GM12878 (cell line): ENCODE measurements around the gene SLC16A9. TPM values are rescaled to one million over a fixed set of nuclear protein-coding genes. Genes with fewer than 3 reads are reported as not detected.

Experiments
- ATAC-seq: fragments of 200-7000 bp; cut with Tn5 transposase; 3 replicates; pipeline ENCODE4 v1.9.1; 2020; ENCODE audit warnings: mild to moderate bottlenecking, moderate library complexity
- BruUV-seq: library from RNA; stranded (reverse); fragments of 400-500 nt; replicated peaks from 2 replicates; lab custom pipeline; 2021; lab: Mats Ljungman, UMichigan
- CTCF ChIA-PET: fragments of 300-600 bp; sonication (Branson Sonifier 250); formaldehyde crosslinking; extraction: SDS; loops from one replicate; lab custom pipeline; 2021; ENCODE audit warnings: inconsistent platforms; lab: Yijun Ruan, JAX
- POLR2A ChIA-PET: fragments of 350-600 bp; formaldehyde crosslinking; extraction: SDS; loops from one replicate; lab custom pipeline; 2021; ENCODE audit warnings: inconsistent platforms; lab: Charles Lee
- RAD21 ChIA-PET: fragments of 300-600 bp; sonication (Branson Sonifier 250); formaldehyde crosslinking; loops from one replicate; lab custom pipeline; 2023; ENCODE audit warnings: antibody characterized with exemption; ENCODE audit not compliant: unreplicated experiment; lab: Charles Lee
- SMC1A ChIA-PET: fragments of 300-600 bp; sonication (Branson Sonifier 250); formaldehyde crosslinking; loops from one replicate; lab custom pipeline; 2023; ENCODE audit not compliant: unreplicated experiment, uncharacterized antibody; lab: Charles Lee
- DNase-seq: peaks from one replicate; pipeline ENCODE4 v3.0.0-alpha.2; 2011; ENCODE audit warnings: low read depth, low spot score
- FAIRE-seq: peaks from 3 replicates; lab custom pipeline; 2011; peaks lifted over from hg19 to GRCh38; lab: Jason Lieb, UNC
- H2AFZ ChIP-seq: 2 replicates; pipeline ENCODE4 v1.6.0; 2011; ENCODE audit warnings: low read depth, low read length, control low read depth; ENCODE audit not compliant: control insufficient read depth
- H3K27ac ChIP-seq: 2 replicates; pipeline ENCODE4 v1.5.1; 2011; ENCODE audit warnings: control low read depth; ENCODE audit not compliant: control insufficient read depth, insufficient read depth
- H3K27me3 ChIP-seq, 2 experiments: replicated peaks in 1 of 2; 2 replicates each; pipeline versions ENCODE4 v1.6.0 to v1.6.1; 2011; ENCODE audit warnings: low read length in 1 of 2; ENCODE audit not compliant: control insufficient read depth in 2 of 2, insufficient read depth in 2 of 2
- H3K36me3 ChIP-seq, 2 experiments: 2 replicates each; pipeline ENCODE4 v1.5.1; 2011; ENCODE audit warnings: low read length in 1 of 2; ENCODE audit not compliant: control insufficient read depth in 2 of 2, insufficient read depth in 2 of 2
- H3K4me1 ChIP-seq: 2 replicates; pipeline ENCODE4 v1.6.1; 2011; ENCODE audit warnings: mild to moderate bottlenecking, low read length, moderate library complexity, mixed read lengths; ENCODE audit not compliant: control insufficient read depth, insufficient read depth
- H3K4me2 ChIP-seq: 2 replicates; pipeline ENCODE4 v1.6.0; 2011; ENCODE audit warnings: control low read depth; ENCODE audit not compliant: control insufficient read depth, insufficient read depth
- H3K4me3 ChIP-seq: fragments of 200-600 bp; sonication (generic); 2 replicates; pipeline ENCODE4 v1.5.1; 2016
- H3K79me2 ChIP-seq: 2 replicates; pipeline ENCODE4 v1.6.0; 2011; ENCODE audit warnings: low read length; ENCODE audit not compliant: control insufficient read depth, insufficient read depth
- H3K9ac ChIP-seq: 2 replicates; pipeline ENCODE4 v1.8.0; 2011; ENCODE audit warnings: low read length, control low read depth, mixed read lengths; ENCODE audit not compliant: control insufficient read depth, insufficient read depth
- H3K9me3 ChIP-seq: replicated peaks from 3 replicates; pipeline ENCODE4 v1.5.1; 2011; ENCODE audit warnings: mild to moderate bottlenecking, low read length; ENCODE audit not compliant: control insufficient read depth, insufficient read depth
- H4K20me1 ChIP-seq: 2 replicates; pipeline ENCODE4 v1.6.0; 2011; ENCODE audit not compliant: control insufficient read depth, insufficient read depth
- BHLHE40 ChIP-seq, 2 experiments: fragments of 450-650 bp in 1 of 2; IDR thresholded peaks; 2 replicates each; pipeline ENCODE4 v1.6.1; 2011 to 2017; ENCODE audit warnings: low read depth in 2 of 2, borderline replicate concordance in 1 of 2, improper control_type of control experiment in 1 of 2, low read length in 1 of 2, mild to moderate bottlenecking in 1 of 2
- CREM ChIP-seq: IDR thresholded peaks from 2 replicates; pipeline ENCODE4 v1.6.1; 2014; ENCODE audit warnings: antibody characterized with exemption, low read depth
- FOXK2 ChIP-seq: fragments of 450-650 bp; IDR thresholded peaks from 2 replicates; pipeline ENCODE4 v1.6.1; 2017; ENCODE audit warnings: mild to moderate bottlenecking, moderate library complexity
- GABPA ChIP-seq: IDR thresholded peaks from 2 replicates; pipeline ENCODE4 v1.6.1; 2014; ENCODE audit warnings: antibody characterized with exemption, low read depth, mild to moderate bottlenecking, inconsistent platforms
- IRF3 ChIP-seq: fragments of 450-650 bp; IDR thresholded peaks from 2 replicates; pipeline ENCODE4 v1.6.1; 2014; ENCODE audit warnings: mild to moderate bottlenecking
- LARP7 ChIP-seq: fragments of 450-650 bp; IDR thresholded peaks from 2 replicates; pipeline ENCODE4 v1.6.1; 2017; ENCODE audit warnings: mild to moderate bottlenecking
- NBN ChIP-seq: fragments of 450-650 bp; IDR thresholded peaks from 2 replicates; pipeline ENCODE4 v1.6.1; 2016
- NR2F1 ChIP-seq: fragments of 450-650 bp; conservative IDR thresholded peaks from 2 replicates; pipeline ENCODE4 v1.6.1; 2017; ENCODE audit warnings: mild to moderate bottlenecking
- NRF1 ChIP-seq: conservative IDR thresholded peaks from 2 replicates; pipeline ENCODE4 v1.6.1; 2011; ENCODE audit warnings: mild to moderate bottlenecking, low read depth, low read length, improper control_type of control experiment
- RAD51 ChIP-seq: fragments of 450-650 bp; IDR thresholded peaks from 2 replicates; pipeline ENCODE4 v1.6.1; 2016; ENCODE audit warnings: moderate library complexity, mild to moderate bottlenecking, inconsistent platforms
- RBBP5 ChIP-seq: fragments of 200-600 bp; sonication (generic); conservative IDR thresholded peaks from 2 replicates; pipeline ENCODE4 v1.6.1; 2016
- SMAD1 ChIP-seq: fragments of 450-650 bp; IDR thresholded peaks from 2 replicates; pipeline ENCODE4 v1.6.1; 2018; ENCODE audit warnings: mild to moderate bottlenecking, low read depth; ENCODE audit not compliant: partially characterized antibody
- SRF ChIP-seq, 2 experiments: IDR thresholded peaks; 2 replicates each; pipeline ENCODE4 v1.6.1; 2011; ENCODE audit warnings: low read depth in 2 of 2, low read length in 2 of 2, mild to moderate bottlenecking in 1 of 2, moderate library complexity in 1 of 2
- STAT3 ChIP-seq: IDR thresholded peaks from 2 replicates; pipeline ENCODE4 v1.6.1; 2011; ENCODE audit warnings: low read depth, low read length, improper control_type of control experiment
- SUZ12 ChIP-seq: fragments of 200-600 bp; sonication (generic); IDR thresholded peaks from one replicate; pipeline ENCODE4 v1.6.1; 2018; ENCODE audit warnings: antibody characterized with exemption, mild to moderate bottlenecking; ENCODE audit not compliant: unreplicated experiment
- ZBED1 ChIP-seq: IDR thresholded peaks from 2 replicates; pipeline ENCODE4 v1.6.1; 2016; ENCODE audit warnings: borderline replicate concordance
- ZNF24 ChIP-seq: fragments of 450-650 bp; IDR thresholded peaks from 2 replicates; pipeline ENCODE4 v1.6.1; 2017; ENCODE audit warnings: antibody characterized with exemption, mild to moderate bottlenecking
- ZNF687 ChIP-seq: fragments of 450-650 bp; IDR thresholded peaks from 2 replicates; pipeline ENCODE4 v1.6.1; 2017; ENCODE audit warnings: mild to moderate bottlenecking, moderate library complexity
- ZZZ3 ChIP-seq: IDR thresholded peaks from 2 replicates; pipeline ENCODE4 v1.6.1; 2011; ENCODE audit warnings: low read depth; ENCODE audit not compliant: control insufficient read depth, insufficient read length
- in situ Hi-C: fragments of 300-500 bp; cut with MboI; formaldehyde crosslinking; loops from 9 replicates; pipeline ENCODE4 v1.14.3; 2018; ENCODE audit warnings: mixed read lengths
- intact Hi-C: fragments of 100-400 bp; cut with micrococcal nuclease; formaldehyde crosslinking; loops from one replicate; pipeline ENCODE4 v1.14.2; 2022; ENCODE audit not compliant: unreplicated experiment
- polyA plus RNA-seq, 11 experiments: library from polyadenylated mRNA; depleted of rRNA in 4 of 11; unstranded in 6 of 11; stranded (reverse) in 5 of 11; fragments of >200 nt; fragmentation: Nextera tagmentation in 4 of 11; fragmentation: Illumina TruSeq in 1 of 11; extraction: Ambion mirVana in 4 of 11; extraction: Trizol in 1 of 11; gene quantifications; 1 replicate in 1 of 11; 2 replicates in 10 of 11; pipeline versions ENCODE4 v1.2.1 to v1.2.3, GENCODE V29; 2011 to 2016; ENCODE audit warnings: inconsistent platforms in 2 of 11, missing spikeins in 2 of 11, low read depth in 1 of 11
- total RNA-seq, 4 experiments: library from RNA; depleted of rRNA in 3 of 4; stranded (reverse); fragments of >200 nt in 3 of 4; fragmentation: Illumina TruSeq in 1 of 4; extraction: Trizol in 1 of 4; gene quantifications; 2 replicates each; pipeline versions ENCODE4 v1.2.1 to v1.2.3, GENCODE V29; 2013 to 2021
- TF ChIP-seq, protein P1 (sequence below): fragments of 450-650 bp; IDR thresholded peaks from 2 replicates; pipeline ENCODE4 v1.6.1; 2017; ENCODE audit warnings: antibody characterized with exemption, mild to moderate bottlenecking, moderate library complexity

SLC16A9 gene
- total and polyA plus RNA-seq, 10 of the 15 experiments (the other 5 are each of a cell fraction or from before 2014, with no cell fraction given), result 0.86 to 6.2 (median 4.3) TPM

GRCh38 chr10:59668096-59668495, 41.6 kb downstream of the SLC16A9 start (continued):
- TF ChIP-seq ZNF687 (no peak), LARP7 (no peak), NRF1 (no peak), SRF (IDR thresholded peaks at IDR 0.05; ENCODE audit: low read depth in 2 of 2, low read length in 2 of 2) (no peak), CREM (no peak), ZNF24 (no peak), NR2F1 (no peak), GABPA (no peak), SUZ12 (no peak)

DNA sequence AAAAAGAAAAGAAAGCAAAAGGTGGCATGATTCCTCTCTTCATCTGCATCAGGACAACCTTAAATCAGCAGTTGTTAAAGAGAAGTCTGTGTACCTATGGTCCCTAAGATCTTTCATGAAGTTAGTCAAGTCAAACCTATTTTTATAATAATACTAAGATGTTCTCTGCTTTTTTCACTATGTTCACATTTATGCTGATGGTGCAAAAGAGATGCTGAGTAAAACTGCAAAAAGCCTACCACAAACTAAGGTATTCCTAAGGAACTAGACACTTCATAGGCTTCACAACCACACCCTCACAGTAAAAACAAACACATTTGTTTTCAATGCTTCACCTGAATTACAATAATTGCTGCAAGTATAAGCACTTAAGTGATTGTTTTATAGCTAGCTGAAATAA, 43.3 kb downstream of the SLC16A9 start:
- H3K36me3 ChIP-seq, result no peaks in the 10 kb centered on the region
- ChIA-PET POLR2A (no interaction called here), CTCF (no interaction called here), SMC1A (interaction anchor here (0.8 to 1.1 kb wide), 2 partner anchors 9 to 11 kb away, joined by 3 read pairs; no protein-coding TSS in a partner anchor), RAD21 (no interaction called here)
- H3K9me3 ChIP-seq, result no peaks in the 10 kb centered on the region
- no peak overlapping the region for H3K9ac ChIP-seq
- H3K4me1 ChIP-seq, result no peaks in the 10 kb centered on the region
- H3K79me2 ChIP-seq, result no peaks in the 10 kb centered on the region
- no peaks in the 10 kb centered on the region for H3K27me3 ChIP-seq
- no peak overlapping the region for H3K4me3 ChIP-seq
- H2AFZ ChIP-seq, result no peak overlapping the region
- ATAC-seq (no peak), DNase-seq (no peak), FAIRE-seq (no peak)
- BruUV-seq, result no TSS peak
- no peak overlapping the region for H3K4me2 ChIP-seq
- in situ Hi-C loops (no loop called here), intact Hi-C loops (no loop called here)
- H4K20me1 ChIP-seq, result no peaks in the 10 kb centered on the region
- no peak overlapping the region for H3K27ac ChIP-seq
- TF ChIP-seq FOXK2, result no peak
- TF ChIP-seq, protein P1, sequence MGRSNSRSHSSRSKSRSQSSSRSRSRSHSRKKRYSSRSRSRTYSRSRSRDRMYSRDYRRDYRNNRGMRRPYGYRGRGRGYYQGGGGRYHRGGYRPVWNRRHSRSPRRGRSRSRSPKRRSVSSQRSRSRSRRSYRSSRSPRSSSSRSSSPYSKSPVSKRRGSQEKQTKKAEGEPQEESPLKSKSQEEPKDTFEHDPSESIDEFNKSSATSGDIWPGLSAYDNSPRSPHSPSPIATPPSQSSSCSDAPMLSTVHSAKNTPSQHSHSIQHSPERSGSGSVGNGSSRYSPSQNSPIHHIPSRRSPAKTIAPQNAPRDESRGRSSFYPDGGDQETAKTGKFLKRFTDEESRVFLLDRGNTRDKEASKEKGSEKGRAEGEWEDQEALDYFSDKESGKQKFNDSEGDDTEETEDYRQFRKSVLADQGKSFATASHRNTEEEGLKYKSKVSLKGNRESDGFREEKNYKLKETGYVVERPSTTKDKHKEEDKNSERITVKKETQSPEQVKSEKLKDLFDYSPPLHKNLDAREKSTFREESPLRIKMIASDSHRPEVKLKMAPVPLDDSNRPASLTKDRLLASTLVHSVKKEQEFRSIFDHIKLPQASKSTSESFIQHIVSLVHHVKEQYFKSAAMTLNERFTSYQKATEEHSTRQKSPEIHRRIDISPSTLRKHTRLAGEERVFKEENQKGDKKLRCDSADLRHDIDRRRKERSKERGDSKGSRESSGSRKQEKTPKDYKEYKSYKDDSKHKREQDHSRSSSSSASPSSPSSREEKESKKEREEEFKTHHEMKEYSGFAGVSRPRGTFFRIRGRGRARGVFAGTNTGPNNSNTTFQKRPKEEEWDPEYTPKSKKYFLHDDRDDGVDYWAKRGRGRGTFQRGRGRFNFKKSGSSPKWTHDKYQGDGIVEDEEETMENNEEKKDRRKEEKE, result no peak
- no peak for TF ChIP-seq NBN
- no peak for TF ChIP-seq STAT3
- TF ChIP-seq SMAD1, result no peak
- no peak for TF ChIP-seq RBBP5
- no peak for TF ChIP-seq ZZZ3
- TF ChIP-seq ZBED1, result no peak
- no peak for TF ChIP-seq IRF3
- no peak for TF ChIP-seq RAD51
- TF ChIP-seq BHLHE40 (IDR thresholded peaks at IDR 0.05; ENCODE audit: borderline replicate concordance in 1 of 2, low read depth in 2 of 2, low read length in 1 of 2), result no peak
